Kidney glomerular epithelial cell (primary cell): ENCODE measurements around the gene NR4A3.

Experiments
- DNase-seq: peaks from one replicate; lab custom pipeline; 2025; lab: John Stamatoyannopoulos, UW

The NR4A3 gene

GRCh38 chr9:99878651-99879050 lies 57.0 kb downstream of the NR4A3 start:
- no peak for DNase-seq

GRCh38 chr9:99881769-99882168 lies 60.1 kb downstream of the NR4A3 start:
- DNase-seq, result no peak

- DNase-seq, result no peak
These were observed 64.1 kb downstream of the NR4A3 start for GRCh38 chr9:99885747-99886146.

GRCh38 chr9:99889120-99889519 lies 67.4 kb downstream of the NR4A3 start:
- DNase-seq, result no peak

- no peak for DNase-seq
These were observed 73.1 kb downstream of the NR4A3 start for GRCh38 chr9:99894826-99895225.

- DNase-seq, result no peak
These were observed 73.8 kb downstream of the NR4A3 start for GRCh38 chr9:99895510-99895909.

- DNase-seq, result no peak
These were observed 74.4 kb downstream of the NR4A3 start for GRCh38 chr9:99896119-99896518.

GRCh38 chr9:99903393-99903792 lies 81.7 kb downstream of the NR4A3 start:
- DNase-seq, result no peak

GRCh38 chr9:99905833-99906402 lies 84.2 kb downstream of the NR4A3 start:
- DNase-seq, result no peak

GRCh38 chr9:99906403-99907207 lies 84.9 kb downstream of the NR4A3 start, which contains the start of gene STX17:
Gene STX17 (plus strand): TSS chr9:99906654. CDS start chr9:99915240, 8,586 bp downstream.
- DNase-seq, result peak; percentile 68

- DNase-seq, result no peak
These were observed 85.5 kb downstream of the NR4A3 start for GRCh38 chr9:99907208-99907532.

GRCh38 chr9:99911600-99911999 lies 89.9 kb downstream of the NR4A3 start:
- DNase-seq, result no peak
